Activated CD8-positive, alpha-beta T cell treated with anti-CD3 and anti-CD28 coated beads for 36 hours (primary cell): ENCODE measurements around the gene CADM2. TPM values are rescaled to one million over a fixed set of nuclear protein-coding genes. Genes with fewer than 3 reads are reported as not detected.
"Not testable (repeated sequence)": the region's sequence is repeated elsewhere in the genome, so short reads cannot be mapped to it uniquely, and the experiment has no call there.

Experiments used
- ATAC-seq: fragments of 200-7000 bp; cut with Tn5 transposase; one replicate; pipeline ENCODE4 v1.10.0; 2021; ENCODE audit warnings: mild to moderate bottlenecking, moderate library complexity
- CTCF ChIA-PET: fragments of 350-600 bp; sonication (Branson Sonifier 250); formaldehyde crosslinking; loops from one replicate; lab custom pipeline; 2021; ENCODE audit warnings: antibody characterized with exemption; lab: Charles Lee
- POLR2A ChIA-PET: fragments of 350-600 bp; sonication (Branson Sonifier 250); formaldehyde crosslinking; loops from one replicate; lab custom pipeline; 2021; ENCODE audit warnings: antibody characterized with exemption; lab: Charles Lee
- DNase-seq: peaks from one replicate; pipeline ENCODE4 v3.0.0-alpha.2; 2020
- H3K27ac Mint-ChIP-seq: one replicate; pipeline ENCODE4 v1.8.0; 2021; ENCODE audit warnings: mild to moderate bottlenecking, mixed read lengths
- H3K27me3 Mint-ChIP-seq: one replicate; pipeline ENCODE4 v1.8.0; 2021; ENCODE audit warnings: mixed read lengths
- H3K36me3 Mint-ChIP-seq: one replicate; pipeline ENCODE4 v1.8.0; 2021; ENCODE audit warnings: low read depth, mixed read lengths
- H3K4me1 Mint-ChIP-seq: one replicate; pipeline ENCODE4 v1.8.0; 2021; ENCODE audit warnings: low read depth, mixed read lengths
- H3K4me3 Mint-ChIP-seq: one replicate; pipeline ENCODE4 v1.8.0; 2021; ENCODE audit warnings: mild to moderate bottlenecking, moderate library complexity, mixed read lengths
- H3K9me3 Mint-ChIP-seq: one replicate; pipeline ENCODE4 v1.8.0; 2021; ENCODE audit warnings: mixed read lengths
- CTCF ChIP-seq: fragments of 200-600 bp; IDR thresholded peaks from one replicate; pipeline ENCODE4 v1.8.0; 2022; ENCODE audit warnings: antibody characterized with exemption, mild to moderate bottlenecking
- intact Hi-C: fragments of 100-400 bp; cut with micrococcal nuclease; formaldehyde crosslinking; loops from one replicate; pipeline ENCODE4 v1.10.0; 2022
- total RNA-seq, 2 experiments: library from RNA; stranded (reverse); gene quantifications; one replicate each; pipeline ENCODE4 v1.2.3, GENCODE V29; 2021

The CADM2 gene
- total RNA-seq, 2 experiments from 2014 or later = 0.38 TPM; not detected in 1

- DNase-seq (no peak), ATAC-seq (no peak)
- no peak for TF ChIP-seq CTCF
- Mint-ChIP-seq H3K9me3 (no peaks in the 10 kb centered on the region), H3K27me3 (no peaks in the 10 kb centered on the region), H3K27ac (no peak overlapping the region), H3K4me3 (no peak overlapping the region), H3K36me3 (no peaks in the 10 kb centered on the region), H3K4me1 (no peaks in the 10 kb centered on the region)
- CTCF ChIA-PET = no interaction called here
- POLR2A ChIA-PET = no interaction called here
- intact Hi-C loops = no loop called here
These were observed 747.3 kb downstream of the CADM2 start for GRCh38 chr3:85706130-85706529.

GRCh38 chr3:85708325-85708724 is 749.5 kb downstream of the CADM2 start:
- ATAC-seq, CTCF ChIA-PET, DNase-seq, H3K9me3 Mint-ChIP-seq, H3K4me3 Mint-ChIP-seq, intact Hi-C loops, H3K27ac Mint-ChIP-seq, POLR2A ChIA-PET, H3K36me3 Mint-ChIP-seq, H3K4me1 Mint-ChIP-seq, H3K27me3 Mint-ChIP-seq: not testable (repeated sequence)

GRCh38 chr3:85709346-85709892 is 750.6 kb downstream of the CADM2 start:
- ATAC-seq (no peak), DNase-seq (no peak)
- Mint-ChIP-seq H3K36me3 (no peaks in the 10 kb centered on the region), H3K27ac (no peak overlapping the region), H3K4me3 (no peak overlapping the region), H3K27me3 (no peaks in the 10 kb centered on the region), H3K4me1 (no peaks in the 10 kb centered on the region), H3K9me3 (no peaks in the 10 kb centered on the region)
- POLR2A ChIA-PET = no interaction called here
- CTCF ChIA-PET = no interaction called here
- intact Hi-C loops = no loop called here
- no peak for TF ChIP-seq CTCF

GRCh38 chr3:85710490-85710889 is 751.7 kb downstream of the CADM2 start:
- intact Hi-C loops = no loop called here
- ChIA-PET POLR2A (no interaction called here), CTCF (no interaction called here)
- no peak overlapping the region for H3K27ac Mint-ChIP-seq
- no peaks in the 10 kb centered on the region for H3K27me3 Mint-ChIP-seq
- no peak for TF ChIP-seq CTCF
- H3K4me3 Mint-ChIP-seq = no peak overlapping the region
- ATAC-seq (no peak), DNase-seq (no peak)
- no peaks in the 10 kb centered on the region for H3K4me1 Mint-ChIP-seq
- peaks cover 2% of the 10 kb centered on the region for H3K9me3 Mint-ChIP-seq
- no peaks in the 10 kb centered on the region for H3K36me3 Mint-ChIP-seq

- no peaks in the 10 kb centered on the region for H3K36me3 Mint-ChIP-seq
- TF ChIP-seq CTCF = no peak
- no peak for DNase-seq
- peaks cover 10% of the 10 kb centered on the region for H3K9me3 Mint-ChIP-seq
- H3K27me3 Mint-ChIP-seq = no peaks in the 10 kb centered on the region
- POLR2A ChIA-PET = no interaction called here
- no peaks in the 10 kb centered on the region for H3K4me1 Mint-ChIP-seq
- H3K4me3 Mint-ChIP-seq = no peak overlapping the region
- CTCF ChIA-PET = no interaction called here
- intact Hi-C loops = no loop called here
- ATAC-seq = no peak
- H3K27ac Mint-ChIP-seq = no peak overlapping the region
These were observed 762.8 kb downstream of the CADM2 start for GRCh38 chr3:85721409-85722145.
